Stimulated activated CD8-positive, alpha-beta memory T cell treated with anti-CD3 and anti-CD28 coated beads, Interleukin-4, amount 100 ng/mL, for 24 hours (primary cell): Measurements from ENCODE around the gene SHISAL2A.

Source experiments
- DNase-seq: peaks from one replicate; pipeline ENCODE4 v3.0.0-alpha.2; 2020; ENCODE audit warnings: low read depth

The SHISAL2A gene

DNA sequence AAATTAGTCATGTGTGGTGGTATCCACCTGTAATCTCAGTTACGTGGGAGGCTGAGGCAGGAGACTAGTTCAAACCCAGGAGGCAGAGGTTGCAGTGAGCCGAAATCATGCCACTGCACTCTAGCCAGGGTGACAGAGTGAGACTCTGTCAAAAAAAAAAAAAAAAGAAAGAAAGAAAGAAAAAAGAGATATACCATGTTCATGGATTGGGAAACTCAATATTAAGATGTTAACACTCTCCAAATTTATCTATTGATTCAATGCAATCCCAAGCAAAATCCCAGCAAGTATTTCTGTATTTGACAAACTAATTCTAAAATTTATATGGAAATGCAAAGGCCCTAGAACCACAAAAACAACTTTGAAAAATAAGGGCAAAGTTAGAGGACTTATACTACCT, 11.0 kb upstream of the SHISAL2A start:
- no peak for DNase-seq

DNA sequence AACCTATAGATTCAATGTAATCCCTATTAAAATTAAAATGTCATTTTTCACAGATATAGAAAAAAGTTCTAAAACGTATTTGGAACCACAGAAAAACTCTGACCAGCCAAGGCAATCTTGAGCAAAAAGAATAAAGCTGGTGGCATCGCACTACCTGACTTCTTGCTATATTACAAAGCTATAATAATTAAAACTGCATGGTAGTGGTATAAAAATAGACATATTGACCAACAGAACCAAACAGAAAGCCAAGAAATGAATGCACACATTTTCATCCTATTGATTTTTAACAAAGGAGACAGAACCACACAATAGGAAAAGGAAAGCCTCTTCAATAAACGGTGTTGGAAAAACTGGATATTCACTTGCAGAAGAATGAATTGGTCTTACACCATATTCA, 9.2 kb upstream of the SHISAL2A start:
- no peak for DNase-seq

DNA sequence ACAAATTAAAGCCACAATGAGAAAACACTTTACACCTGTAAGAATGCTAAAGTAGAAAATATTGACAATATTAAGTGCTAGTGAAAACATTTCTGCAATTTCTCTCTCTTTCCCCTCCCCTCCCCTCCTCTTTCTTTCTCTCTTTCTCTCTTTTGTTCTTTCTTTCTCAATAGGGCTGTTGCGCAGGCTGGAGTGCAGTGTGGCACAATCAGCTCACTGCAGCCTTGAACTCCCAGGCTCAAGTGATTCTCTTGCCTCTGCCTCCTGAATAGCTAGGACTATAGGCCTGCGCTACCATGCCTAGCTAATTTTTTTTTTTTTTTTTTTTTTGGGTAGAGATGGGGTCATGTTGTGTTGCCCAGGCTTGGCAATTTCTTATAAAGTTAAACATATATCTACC, 5.9 kb upstream of the SHISAL2A start:
- no peak for DNase-seq

DNA sequence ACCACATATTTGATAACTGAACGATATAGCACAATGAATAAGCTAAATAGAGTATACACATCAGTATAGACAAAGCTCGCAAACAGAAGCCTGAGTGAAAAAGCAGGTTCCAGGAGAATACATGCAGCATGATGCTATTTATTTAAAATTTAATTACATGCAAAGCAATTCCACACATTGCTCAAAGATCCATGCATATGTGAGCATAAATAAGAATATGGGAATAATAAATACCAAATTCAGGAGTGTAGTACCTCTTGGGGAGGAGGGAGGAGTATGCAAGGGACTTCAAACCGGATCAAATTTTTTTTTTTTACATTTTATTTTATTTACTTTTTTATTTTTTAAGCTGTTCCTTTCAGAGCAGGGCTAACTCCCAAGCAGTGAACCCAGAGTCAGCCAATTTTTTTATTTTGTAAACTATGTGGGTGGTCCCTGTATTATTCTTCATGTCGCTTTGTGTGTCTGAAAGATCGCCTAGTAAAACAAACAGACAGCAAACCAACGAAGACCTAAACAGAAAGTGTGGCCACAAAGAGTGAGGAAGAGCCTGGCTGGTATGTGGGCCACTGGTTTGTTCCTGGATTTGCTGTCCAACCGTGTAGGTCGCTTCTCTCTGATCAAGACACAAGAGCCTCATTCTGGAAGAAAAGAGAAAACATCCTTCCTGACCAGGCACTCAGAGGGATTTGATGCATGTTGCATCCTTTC, 4.2 kb upstream of the SHISAL2A start:
- DNase-seq: no peak

DNA sequence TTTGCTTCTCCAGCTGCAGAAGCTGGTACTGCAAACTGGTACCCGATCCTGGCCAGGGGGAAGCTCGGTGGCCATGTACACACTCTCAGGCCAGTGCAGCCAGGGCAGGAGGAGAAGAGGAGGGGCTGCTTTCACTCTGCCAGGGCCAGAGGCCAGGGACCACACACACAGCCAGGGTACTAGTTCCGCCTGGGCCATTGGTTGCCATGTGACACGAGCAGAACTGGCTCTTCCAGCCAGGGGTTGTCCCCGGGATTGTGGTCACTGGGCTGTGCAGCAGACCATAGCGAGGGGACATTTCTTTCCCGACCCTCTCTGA, 3.7 kb upstream of the SHISAL2A start:
- no peak for DNase-seq

DNA sequence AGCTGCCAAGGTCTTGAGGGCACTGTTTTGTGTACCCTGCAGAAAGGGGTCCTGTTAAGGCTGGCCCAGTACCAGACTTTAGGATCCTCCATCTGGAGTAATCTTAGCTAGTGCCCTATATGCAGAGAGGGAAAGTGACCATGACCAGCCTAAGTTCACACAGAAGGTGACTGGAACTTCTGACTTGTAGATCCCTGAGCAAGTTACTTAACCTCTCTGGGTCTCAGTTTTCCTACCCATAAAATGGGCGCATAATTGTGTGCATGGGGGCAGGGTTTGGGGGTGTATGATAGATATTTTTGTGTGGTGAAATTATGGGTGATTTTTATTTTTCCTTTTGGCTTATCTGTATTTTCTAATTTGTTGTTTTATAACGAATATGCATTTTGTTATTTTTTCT, 3.3 kb upstream of the SHISAL2A start:
- DNase-seq: no peak

DNA sequence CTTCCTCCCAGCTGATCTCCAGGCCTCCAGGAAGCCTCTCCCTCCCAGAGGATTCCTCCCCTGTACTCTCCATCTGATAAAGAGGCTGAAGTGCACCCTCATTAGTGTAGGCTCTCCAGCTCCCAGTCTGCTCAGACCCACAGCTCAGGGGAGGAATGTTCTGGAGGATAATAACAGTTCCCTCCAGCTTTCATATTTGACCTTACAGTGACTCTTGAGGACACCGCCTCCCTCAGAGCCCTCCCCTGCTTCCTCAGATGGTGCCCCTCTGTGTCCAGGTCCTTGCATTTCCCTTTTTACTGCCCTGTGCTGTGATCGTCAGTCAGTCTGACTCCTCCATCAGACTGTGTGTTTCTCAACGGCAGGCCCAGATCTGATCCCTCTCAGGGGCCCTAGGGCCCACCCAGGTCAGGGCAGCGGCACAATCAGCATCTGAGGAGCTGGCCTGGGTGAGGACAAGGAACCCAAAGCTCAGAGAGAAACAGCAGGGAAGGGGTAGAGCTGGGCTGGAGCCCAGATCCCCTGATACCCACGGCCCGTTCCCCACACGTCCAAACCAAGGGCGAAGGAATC, 1.1 kb upstream of the SHISAL2A start:
- DNase-seq: no peak

DNA sequence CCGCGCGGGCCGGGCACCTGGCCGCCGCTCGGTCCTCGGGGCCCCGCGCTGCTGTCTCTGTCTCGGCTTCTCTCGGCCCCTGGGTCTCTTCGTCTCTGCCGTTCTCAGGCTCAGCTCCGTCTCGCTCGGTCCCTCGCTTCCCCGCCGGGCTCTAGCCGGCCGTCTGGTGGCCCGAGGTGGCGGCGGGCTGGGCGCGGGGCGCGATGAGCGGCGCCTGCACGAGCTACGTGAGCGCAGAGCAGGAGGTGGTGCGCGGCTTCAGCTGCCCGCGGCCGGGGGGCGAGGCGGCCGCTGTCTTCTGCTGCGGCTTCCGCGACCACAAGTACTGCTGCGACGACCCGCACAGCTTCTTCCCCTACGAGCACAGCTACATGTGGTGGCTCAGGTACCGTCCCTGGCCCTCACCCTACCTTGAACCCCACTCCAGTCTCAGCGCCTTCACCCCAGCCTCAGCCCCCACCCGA, 355 bp downstream of the SHISAL2A start:
- no peak for DNase-seq

DNA sequence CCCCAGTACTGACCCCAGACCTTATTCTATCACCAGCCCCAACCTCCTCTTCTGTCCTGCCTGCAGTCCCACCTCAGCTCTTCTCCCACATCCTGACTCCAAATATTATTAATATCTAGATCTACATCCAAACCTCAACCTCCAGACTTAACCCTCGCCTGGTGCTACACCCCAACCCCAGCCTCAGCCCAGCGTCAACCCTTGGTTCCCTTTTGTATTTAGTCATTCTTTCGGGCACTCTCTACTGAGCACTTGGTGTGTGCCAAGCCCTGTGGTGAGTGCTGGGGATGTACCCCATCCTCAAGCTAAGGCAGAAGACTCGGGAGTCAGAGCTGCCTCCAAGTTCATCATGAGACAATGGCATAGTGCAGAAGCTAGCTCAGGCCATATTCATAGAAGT, 1.1 kb downstream of the SHISAL2A start:
- no peak for DNase-seq

DNA sequence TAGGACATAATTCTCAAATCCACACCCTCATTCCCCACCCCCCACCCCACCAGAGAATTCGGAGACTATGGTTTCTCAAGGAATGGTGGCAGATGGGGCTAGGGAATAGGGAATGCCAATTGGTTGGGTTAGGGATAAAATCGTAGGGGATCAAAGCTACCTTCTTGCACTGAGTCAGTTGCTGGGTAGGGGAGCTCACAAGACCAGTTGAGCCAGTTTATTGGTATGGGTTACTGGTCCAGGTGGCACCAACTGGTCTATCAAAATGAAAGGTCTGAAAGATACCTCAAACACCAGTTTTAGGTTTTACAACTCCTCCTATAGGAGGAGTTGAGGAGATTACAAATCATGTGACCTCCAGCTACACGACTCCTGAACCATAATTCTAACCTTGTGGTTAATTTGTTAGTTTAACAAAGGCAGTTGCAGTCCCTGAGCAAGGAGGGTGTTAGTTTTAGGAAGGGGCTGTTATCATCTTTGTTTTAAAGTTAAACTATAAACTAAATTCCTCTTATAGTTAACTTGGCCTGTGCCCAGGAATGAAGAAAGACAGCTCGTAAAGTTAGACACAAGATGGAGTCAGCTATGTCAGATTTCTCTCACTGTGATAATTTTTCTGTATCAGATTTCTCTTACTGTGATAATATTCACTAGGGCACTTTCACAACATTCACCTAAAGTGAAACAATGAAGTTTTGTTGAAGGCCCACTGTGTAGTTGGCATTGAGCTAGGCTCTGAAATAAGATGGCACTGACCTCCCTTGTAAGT, 2.5 kb downstream of the SHISAL2A start:
- DNase-seq: no peak

DNA sequence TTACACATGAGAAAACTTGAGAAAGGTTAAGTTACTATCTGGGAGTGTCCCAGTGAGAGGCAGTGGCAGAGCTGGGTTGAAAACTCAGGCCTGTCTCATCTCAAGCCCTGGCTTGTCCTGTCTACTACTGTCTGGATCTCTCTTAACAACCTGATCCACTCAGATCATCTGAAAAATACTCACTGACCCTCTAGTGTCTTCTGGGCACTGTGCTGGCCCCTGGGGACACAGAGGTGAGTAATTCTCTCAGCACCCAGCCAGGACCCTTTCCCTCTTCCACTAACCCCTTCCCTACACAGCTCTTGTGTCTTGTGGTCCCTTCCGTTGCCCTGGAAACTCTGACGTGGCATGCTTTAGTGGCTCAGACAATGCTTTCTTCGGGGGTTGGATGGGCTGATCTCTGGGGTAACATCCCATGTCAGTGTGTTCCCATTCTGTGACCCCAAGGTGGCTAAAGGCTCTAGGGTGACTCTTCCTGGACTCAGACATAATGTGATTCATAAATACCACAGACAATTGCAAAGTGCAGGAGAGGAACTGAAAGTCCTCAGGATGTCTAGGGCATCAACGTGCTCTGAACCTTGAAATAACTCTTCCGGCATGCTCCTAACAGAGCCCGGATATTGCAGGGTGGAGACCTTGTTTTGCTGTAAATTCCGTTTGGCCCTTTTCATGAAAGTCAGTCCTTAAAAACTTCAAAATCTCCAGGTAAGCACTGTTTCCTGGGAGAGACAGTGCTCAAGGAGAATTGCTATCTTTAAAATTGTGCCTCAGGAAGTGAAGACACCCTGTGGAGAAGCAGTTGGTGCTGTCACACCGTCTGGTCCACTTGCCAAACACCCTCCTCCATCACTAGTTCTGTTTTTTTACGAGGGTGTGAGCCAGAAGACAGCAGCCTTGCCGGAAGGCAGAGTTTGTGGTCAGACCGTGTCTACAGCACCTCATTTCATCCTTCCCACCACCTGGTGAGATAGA, 4.0 kb downstream of the SHISAL2A start:
- DNase-seq: peak; percentile 46

DNA sequence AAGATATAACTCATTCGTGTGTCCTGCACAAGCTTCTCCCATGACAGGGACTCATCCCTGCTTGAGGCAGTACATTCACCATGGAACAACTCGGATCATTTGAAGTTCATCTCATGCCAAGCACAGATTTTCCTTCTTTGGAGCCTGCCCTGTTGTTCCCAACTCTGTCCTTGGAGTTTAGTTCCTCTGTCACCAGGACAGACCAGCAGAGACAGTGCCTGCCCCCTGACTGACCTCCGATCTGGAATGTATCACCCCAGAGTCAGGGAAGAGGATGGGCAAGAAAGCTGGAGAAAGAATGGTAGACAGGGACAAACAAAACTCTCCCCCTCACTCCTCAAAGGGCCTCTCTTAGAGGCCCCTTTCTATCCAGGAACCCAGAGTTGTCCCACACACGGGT, 5.0 kb downstream of the SHISAL2A start:
- no peak for DNase-seq

DNA sequence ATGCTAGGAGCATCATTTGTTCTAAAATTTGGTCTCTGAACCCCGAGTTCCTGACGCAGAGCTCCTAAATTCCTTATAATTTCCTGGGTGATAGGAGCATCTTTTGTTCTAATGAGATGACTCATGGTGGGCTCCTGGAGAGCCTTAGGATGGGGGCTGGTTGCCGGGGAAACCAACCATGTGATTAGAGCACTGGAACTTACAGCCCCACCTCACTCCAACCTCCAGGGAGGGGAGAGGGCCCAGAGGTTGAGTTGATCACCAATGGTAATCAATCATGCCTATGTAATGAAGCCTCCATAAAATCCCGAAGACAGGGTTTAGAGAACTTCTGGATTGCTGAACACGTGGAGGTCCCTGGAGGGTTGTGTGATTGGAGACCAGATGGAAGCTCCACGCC, 7.7 kb downstream of the SHISAL2A start:
- DNase-seq: no peak

DNA sequence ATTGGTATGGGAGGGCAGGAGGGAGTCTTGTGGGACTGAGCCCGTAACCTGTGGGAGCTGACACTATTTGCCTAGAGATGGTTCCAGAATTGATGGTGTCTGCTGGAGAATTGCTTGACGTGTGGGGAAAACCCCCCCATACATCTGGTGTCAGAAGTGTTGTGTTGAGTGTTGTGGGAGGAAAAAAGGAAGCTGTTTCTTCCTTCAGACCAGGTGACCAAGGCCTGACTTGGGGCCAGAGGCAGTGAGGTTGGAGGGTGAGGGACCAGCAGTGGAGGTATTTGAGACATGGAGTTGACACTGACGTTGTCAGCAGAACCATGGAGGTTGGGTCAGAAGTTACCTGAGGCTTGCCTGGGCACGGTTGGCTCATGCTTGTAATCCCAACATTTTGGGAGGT, 8.3 kb downstream of the SHISAL2A start:
- no peak for DNase-seq

DNA sequence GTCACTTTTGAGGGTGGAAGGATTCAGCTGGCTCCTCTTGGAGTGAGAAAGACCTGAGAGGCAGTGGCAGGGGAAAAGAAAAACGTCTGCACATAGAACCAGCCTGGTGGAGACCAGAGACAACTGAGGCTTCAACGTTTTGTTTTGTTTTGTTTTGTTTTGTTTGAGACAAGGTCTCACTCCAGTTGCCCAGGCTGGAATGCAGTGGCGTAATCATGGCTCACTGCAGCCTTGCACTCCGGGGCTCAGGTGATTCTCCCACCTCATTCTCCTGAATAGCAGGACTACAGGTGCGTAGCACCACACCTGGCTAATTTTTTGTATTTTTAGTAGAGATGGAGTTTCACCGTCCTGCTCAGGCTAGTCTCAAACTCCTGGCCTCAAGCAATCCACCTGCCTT, 12.3 kb downstream of the SHISAL2A start:
- DNase-seq: no peak

DNA sequence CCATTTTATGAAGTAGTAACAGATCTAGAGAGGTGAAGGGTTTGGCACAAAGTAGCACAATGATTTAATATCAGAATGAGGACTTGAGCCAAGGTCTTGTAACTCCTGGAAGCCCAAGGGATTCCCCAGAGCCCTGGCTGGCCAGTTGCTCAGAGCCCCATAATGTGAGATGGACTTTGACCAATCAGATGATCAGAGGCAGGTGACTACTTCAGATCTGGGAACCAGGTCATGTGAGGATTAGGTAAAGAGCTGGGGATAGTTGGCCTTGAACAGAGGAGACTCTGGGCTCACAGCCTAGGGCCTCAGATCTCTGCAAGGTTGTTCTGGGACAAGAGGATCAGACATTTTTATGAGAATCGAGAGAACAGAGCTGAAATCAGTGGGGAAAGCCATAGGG, 18.9 kb downstream of the SHISAL2A start:
- DNase-seq: no peak

DNA sequence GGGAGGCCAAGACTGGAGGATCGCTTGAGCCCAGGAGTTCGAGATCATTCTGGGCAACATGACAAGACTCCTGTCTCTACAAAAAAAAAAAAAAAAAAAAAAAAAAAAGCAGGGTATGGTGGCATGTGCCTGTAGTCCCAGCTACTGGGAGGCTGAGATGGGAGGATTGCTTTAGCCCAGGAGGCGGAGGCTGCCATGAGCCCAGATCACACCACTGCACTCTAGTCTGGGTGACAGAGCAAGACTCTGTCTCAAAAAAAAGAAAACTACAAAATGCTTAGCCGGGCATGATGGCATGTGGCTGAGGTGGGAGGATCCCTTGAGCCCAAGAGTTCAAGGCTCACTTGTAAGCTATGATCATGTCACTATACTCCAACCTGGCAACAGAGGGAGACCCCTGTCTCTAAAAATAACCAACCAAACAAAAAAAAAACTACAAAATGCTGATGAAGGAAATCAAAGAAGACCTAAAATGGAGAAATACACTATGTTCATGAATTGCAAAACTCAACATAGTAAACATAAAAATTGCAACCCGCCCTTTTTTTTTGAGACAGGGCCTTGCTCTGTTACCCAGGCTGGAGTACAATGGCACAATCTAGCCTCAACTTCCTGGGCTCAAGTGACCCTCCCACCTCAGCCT, 20.4 kb downstream of the SHISAL2A start:
- DNase-seq: no peak

DNA sequence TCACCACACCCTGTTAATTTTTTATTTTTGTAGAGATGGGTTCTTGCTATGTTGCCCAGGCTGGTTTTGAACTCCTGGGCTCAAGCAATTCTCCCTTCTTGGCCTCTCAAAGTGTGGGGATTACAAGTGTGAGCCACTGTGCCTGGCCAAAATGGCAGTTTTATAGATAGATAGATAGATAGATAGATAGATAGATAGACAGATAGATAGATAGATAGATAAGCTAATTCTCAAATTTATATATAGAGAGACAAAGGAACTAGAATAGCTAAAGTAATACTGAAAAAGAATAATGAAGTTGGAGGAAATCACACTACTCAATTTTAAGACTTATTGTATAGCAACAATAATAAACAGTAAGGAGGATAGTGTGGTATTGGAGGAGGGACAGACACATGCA, 21.1 kb downstream of the SHISAL2A start:
- DNase-seq: no peak

DNA sequence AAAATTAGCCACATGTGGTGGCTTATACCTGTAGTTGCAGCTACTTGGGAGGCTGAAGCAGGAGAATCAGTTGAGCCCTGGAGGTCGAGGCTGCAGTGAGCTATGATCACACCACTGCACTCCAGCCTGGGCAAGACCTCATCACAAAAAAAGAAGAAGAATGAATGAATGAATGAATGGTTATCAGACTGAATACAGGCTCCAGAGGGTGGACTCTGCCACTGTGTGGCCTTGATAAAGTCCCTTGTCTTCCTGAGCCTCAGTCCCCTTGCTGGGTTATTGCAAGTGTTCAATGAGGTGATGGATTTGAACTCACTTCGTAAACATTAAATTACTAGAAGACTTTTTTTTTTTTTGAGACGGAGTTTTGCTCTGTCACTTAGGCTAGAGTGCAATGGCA, 24.7 kb downstream of the SHISAL2A start:
- DNase-seq: no peak

DNA sequence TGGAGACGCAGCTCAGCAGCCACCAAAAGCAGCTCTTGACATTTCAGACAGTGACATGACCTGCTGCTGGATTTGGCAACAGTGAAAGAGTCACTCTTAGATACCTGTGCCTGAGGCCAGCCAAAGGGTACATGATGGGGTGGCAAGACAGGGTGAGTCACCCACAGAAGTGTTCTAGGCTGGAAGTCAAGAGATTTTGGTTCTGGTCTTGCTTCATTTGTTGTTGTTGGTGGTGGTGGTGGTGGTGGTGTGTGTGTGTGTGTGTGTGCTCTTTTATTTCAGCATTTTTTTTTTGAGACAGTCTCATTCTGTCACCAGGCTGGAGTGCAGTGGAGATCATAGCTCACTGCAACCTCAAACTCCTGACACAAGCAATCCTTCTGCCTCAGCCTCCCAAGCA, 25.8 kb downstream of the SHISAL2A start:
- DNase-seq: no peak

DNA sequence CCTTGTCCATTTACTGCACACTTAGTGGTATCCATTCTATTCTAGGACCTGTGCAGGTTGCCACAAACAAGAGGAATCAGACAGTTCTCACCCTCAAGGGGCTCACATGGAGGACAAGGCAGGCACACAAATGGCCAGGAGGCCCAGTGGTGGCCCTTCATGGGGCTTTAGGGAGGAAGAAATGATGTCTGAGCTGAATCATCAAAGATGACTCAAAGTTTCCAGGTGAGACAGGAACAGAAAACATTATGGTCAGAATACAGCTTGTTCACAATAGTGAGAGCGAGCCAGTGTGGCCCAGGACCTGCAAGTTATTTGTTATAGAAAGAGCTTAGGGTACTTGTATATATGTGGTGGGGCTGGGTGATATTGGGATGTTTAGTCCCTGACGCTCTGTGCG, 26.4 kb downstream of the SHISAL2A start:
- DNase-seq: no peak
